Measurements from ENCODE around the gene LANCL1. TPM values are rescaled to one million over a fixed set of nuclear protein-coding genes. Genes with fewer than 3 reads are reported as not detected.

Gene LANCL1
- total RNA-seq, 1 experiment from 2014 or later = 35.9 TPM

DNA sequence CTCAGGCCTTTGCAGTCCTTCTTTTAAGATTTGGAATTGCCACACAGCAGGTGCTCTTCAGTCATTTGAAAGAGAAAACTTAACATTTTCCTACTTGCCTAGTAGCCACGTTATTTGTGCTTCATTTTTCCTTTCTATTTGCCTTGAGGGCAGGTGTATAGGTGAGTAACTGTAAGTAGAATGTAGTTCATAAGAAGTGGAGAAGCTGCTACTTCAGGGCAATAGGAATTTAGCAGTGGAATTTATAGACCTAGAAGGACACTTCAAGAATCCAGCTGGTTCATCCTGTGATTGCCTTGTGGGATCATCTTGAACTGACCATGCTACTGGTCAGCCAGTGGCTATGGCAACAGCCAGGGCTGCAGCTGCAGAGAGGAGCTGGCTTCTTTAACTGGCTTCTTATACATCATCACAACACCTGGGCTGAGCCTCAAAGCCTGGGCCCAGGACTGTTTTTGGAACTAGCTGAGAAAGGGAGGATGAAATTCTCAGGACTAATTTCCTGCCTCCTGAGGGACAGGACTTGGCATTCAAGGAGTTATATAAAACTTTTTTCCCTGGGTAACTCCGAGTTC, 5.1 kb upstream of the LANCL1 start:
- TF ChIP-seq NR2C2 (CRISPR knock-in tag; IDR thresholded peaks at IDR 0.05) (no peak), MYBL2 (CRISPR knock-in tag; IDR thresholded peaks at IDR 0.05) (no peak), CBFB (CRISPR knock-in tag; IDR thresholded peaks at IDR 0.05; ENCODE audit: low read depth) (no peak), FOXJ3 (CRISPR knock-in tag; IDR thresholded peaks at IDR 0.05; ENCODE audit: borderline replicate concordance) (no peak), ZNF263 (CRISPR knock-in tag; IDR thresholded peaks at IDR 0.05; ENCODE audit: low read depth) (no peak), OVOL2 (CRISPR knock-in tag; IDR thresholded peaks at IDR 0.05; ENCODE audit: borderline replicate concordance) (no peak), ZBTB21 (CRISPR knock-in tag; IDR thresholded peaks at IDR 0.05; ENCODE audit: borderline replicate concordance) (no peak), ZNF423 (CRISPR knock-in tag; IDR thresholded peaks at IDR 0.05) (no peak), RORB (CRISPR knock-in tag; IDR thresholded peaks at IDR 0.05) (no peak), GTF2I (CRISPR knock-in tag; conservative IDR thresholded peaks at IDR 0.05) (no peak)
- TF ChIP-seq, protein P1, sequence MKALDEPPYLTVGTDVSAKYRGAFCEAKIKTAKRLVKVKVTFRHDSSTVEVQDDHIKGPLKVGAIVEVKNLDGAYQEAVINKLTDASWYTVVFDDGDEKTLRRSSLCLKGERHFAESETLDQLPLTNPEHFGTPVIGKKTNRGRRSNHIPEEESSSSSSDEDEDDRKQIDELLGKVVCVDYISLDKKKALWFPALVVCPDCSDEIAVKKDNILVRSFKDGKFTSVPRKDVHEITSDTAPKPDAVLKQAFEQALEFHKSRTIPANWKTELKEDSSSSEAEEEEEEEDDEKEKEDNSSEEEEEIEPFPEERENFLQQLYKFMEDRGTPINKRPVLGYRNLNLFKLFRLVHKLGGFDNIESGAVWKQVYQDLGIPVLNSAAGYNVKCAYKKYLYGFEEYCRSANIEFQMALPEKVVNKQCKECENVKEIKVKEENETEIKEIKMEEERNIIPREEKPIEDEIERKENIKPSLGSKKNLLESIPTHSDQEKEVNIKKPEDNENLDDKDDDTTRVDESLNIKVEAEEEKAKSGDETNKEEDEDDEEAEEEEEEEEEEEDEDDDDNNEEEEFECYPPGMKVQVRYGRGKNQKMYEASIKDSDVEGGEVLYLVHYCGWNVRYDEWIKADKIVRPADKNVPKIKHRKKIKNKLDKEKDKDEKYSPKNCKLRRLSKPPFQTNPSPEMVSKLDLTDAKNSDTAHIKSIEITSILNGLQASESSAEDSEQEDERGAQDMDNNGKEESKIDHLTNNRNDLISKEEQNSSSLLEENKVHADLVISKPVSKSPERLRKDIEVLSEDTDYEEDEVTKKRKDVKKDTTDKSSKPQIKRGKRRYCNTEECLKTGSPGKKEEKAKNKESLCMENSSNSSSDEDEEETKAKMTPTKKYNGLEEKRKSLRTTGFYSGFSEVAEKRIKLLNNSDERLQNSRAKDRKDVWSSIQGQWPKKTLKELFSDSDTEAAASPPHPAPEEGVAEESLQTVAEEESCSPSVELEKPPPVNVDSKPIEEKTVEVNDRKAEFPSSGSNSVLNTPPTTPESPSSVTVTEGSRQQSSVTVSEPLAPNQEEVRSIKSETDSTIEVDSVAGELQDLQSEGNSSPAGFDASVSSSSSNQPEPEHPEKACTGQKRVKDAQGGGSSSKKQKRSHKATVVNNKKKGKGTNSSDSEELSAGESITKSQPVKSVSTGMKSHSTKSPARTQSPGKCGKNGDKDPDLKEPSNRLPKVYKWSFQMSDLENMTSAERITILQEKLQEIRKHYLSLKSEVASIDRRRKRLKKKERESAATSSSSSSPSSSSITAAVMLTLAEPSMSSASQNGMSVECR (CRISPR knock-in tag; IDR thresholded peaks at IDR 0.05; ENCODE audit: borderline replicate concordance) = no peak
- TF ChIP-seq, protein P2, sequence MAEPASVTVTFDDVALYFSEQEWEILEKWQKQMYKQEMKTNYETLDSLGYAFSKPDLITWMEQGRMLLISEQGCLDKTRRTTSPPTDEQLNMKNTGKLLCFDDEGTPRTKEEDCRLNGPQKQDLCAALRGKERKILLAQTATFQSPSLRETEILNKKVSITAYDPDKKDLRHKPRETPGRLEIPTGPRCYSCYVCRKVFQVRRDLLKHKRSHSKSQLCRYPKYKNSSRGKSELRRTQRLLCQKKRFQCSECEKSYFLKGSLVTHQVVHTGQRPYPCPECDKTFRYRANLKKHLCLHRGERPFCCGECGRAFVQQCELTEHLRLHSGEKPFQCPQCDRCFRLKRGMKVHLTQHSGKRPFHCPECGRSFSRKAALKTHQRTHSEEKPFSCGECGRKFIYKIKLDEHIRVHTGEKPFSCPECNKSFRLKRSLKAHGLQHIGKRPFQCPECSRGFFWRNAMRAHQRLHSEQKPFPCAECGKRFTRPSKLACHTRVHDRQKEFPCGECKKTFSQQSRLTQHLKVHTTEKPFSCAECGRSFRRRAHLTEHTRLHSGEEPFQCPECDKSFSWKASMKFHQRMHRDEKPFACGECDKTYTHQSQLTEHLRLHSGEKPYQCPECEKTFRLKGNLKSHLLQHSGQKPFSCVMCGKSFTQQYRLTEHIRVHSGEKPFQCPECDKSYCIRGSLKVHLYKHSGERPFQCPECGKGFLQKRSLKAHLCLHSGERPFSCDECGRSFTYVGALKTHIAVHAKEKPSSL (CRISPR knock-in tag; conservative IDR thresholded peaks at IDR 0.05) = no peak
- TF ChIP-seq, protein P3, sequence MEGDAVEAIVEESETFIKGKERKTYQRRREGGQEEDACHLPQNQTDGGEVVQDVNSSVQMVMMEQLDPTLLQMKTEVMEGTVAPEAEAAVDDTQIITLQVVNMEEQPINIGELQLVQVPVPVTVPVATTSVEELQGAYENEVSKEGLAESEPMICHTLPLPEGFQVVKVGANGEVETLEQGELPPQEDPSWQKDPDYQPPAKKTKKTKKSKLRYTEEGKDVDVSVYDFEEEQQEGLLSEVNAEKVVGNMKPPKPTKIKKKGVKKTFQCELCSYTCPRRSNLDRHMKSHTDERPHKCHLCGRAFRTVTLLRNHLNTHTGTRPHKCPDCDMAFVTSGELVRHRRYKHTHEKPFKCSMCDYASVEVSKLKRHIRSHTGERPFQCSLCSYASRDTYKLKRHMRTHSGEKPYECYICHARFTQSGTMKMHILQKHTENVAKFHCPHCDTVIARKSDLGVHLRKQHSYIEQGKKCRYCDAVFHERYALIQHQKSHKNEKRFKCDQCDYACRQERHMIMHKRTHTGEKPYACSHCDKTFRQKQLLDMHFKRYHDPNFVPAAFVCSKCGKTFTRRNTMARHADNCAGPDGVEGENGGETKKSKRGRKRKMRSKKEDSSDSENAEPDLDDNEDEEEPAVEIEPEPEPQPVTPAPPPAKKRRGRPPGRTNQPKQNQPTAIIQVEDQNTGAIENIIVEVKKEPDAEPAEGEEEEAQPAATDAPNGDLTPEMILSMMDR (IDR thresholded peaks at IDR 0.05) = no peak
- TF ChIP-seq, protein P4, sequence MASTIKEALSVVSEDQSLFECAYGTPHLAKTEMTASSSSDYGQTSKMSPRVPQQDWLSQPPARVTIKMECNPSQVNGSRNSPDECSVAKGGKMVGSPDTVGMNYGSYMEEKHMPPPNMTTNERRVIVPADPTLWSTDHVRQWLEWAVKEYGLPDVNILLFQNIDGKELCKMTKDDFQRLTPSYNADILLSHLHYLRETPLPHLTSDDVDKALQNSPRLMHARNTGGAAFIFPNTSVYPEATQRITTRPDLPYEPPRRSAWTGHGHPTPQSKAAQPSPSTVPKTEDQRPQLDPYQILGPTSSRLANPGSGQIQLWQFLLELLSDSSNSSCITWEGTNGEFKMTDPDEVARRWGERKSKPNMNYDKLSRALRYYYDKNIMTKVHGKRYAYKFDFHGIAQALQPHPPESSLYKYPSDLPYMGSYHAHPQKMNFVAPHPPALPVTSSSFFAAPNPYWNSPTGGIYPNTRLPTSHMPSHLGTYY (CRISPR knock-in tag; IDR thresholded peaks at IDR 0.05) = no peak
- TF ChIP-seq, protein P5, sequence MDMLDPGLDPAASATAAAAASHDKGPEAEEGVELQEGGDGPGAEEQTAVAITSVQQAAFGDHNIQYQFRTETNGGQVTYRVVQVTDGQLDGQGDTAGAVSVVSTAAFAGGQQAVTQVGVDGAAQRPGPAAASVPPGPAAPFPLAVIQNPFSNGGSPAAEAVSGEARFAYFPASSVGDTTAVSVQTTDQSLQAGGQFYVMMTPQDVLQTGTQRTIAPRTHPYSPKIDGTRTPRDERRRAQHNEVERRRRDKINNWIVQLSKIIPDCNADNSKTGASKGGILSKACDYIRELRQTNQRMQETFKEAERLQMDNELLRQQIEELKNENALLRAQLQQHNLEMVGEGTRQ (CRISPR knock-in tag; IDR thresholded peaks at IDR 0.05) = no peak
- POLR2A ChIA-PET = no interaction called here
- Mint-ChIP-seq H3K36me3 (peaks cover 10% of the 10 kb centered on the region), H3K4me1 (peaks cover 35% of the 10 kb centered on the region), H3K27me3 (ENCODE audit: low read depth) (no peaks in the 10 kb centered on the region; the same call in 1 of the 2 replicates), H3K4me3 (no peak overlapping the region), H3K27ac (no peak overlapping the region), H3K9me3 (peaks cover 16% of the 10 kb centered on the region)
- ATAC-seq = peak; percentile 68
- CTCF ChIA-PET = interaction anchor here (1.9 kb wide), 1 partner anchor 21 kb away, joined by 8 read pairs; no protein-coding TSS in a partner anchor
- DNase-seq (ENCODE audit: low spot score) = peak; percentile 10
